Choroid plexus epithelial cell (primary cell): ENCODE data around the gene ITIH2.
"Not testable (repeated sequence)": the region's sequence is repeated elsewhere in the genome, so short reads cannot be mapped to it uniquely, and the experiment has no call there.

Source experiments
- DNase-seq: peaks from one replicate; pipeline ENCODE4 v3.0.0-alpha.2; 2010; ENCODE audit warnings: low read depth
- H3K4me3 ChIP-seq: 2 replicates; pipeline ENCODE4 v1.5.1; 2011; ENCODE audit warnings: low read depth, mild to moderate bottlenecking, control low read depth, low read length, moderate library complexity
- TF ChIP-seq, protein P1 (sequence below): conservative IDR thresholded peaks from 2 replicates; pipeline ENCODE4 v1.5.1; 2011; ENCODE audit warnings: low read depth, mild to moderate bottlenecking, control low read depth, inconsistent platforms, low read length, moderate library complexity

The ITIH2 gene

DNA sequence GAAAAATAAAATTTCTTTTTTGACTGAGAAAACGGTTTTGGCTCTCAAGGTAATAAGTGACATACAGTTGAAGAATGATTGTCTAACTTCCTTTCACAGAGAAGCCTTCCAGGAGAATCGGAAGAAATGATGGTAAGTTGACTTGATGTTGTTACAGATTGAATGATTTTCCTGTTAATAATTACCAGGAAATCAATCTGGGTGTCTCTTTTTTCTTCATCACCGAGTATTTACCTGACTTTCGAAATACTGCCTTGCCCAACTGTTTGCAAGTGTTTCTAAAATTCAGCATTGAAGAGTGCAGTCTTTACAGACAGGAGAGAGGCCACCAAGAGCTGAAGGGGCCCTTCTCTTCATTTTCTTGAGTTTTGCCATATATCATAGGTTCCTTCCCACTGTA lies 4.0 kb downstream of the ITIH2 start:
- no peak for DNase-seq
- H3K4me3 ChIP-seq: no peak overlapping the region
- TF ChIP-seq, protein P1, sequence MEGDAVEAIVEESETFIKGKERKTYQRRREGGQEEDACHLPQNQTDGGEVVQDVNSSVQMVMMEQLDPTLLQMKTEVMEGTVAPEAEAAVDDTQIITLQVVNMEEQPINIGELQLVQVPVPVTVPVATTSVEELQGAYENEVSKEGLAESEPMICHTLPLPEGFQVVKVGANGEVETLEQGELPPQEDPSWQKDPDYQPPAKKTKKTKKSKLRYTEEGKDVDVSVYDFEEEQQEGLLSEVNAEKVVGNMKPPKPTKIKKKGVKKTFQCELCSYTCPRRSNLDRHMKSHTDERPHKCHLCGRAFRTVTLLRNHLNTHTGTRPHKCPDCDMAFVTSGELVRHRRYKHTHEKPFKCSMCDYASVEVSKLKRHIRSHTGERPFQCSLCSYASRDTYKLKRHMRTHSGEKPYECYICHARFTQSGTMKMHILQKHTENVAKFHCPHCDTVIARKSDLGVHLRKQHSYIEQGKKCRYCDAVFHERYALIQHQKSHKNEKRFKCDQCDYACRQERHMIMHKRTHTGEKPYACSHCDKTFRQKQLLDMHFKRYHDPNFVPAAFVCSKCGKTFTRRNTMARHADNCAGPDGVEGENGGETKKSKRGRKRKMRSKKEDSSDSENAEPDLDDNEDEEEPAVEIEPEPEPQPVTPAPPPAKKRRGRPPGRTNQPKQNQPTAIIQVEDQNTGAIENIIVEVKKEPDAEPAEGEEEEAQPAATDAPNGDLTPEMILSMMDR: no peak

- TF ChIP-seq, protein P1: no peak
- H3K4me3 ChIP-seq: no peak overlapping the region
- no peak for DNase-seq
Measured at GRCh38 chr10:7707858-7708622, 4.9 kb downstream of the ITIH2 start.

DNA sequence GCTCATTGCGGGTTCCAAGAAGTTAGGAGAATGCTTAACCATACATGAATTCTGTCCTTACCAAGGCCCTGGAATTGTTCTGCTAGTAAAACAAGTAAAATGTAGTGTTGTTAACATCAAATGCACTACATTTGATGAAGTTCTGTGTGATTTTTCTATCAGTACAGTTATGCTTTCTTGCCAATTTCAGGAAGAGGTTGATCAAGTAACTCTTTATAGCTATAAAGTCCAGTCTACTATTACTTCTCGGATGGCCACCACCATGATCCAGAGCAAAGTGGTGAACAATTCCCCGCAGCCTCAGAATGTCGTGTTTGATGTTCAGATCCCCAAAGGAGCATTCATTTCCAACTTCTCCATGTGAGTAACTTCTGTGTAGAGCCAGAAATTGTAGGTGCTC lies 5.7 kb downstream of the ITIH2 start:
- no peak overlapping the region for H3K4me3 ChIP-seq
- TF ChIP-seq, protein P1: no peak
- no peak for DNase-seq

DNA sequence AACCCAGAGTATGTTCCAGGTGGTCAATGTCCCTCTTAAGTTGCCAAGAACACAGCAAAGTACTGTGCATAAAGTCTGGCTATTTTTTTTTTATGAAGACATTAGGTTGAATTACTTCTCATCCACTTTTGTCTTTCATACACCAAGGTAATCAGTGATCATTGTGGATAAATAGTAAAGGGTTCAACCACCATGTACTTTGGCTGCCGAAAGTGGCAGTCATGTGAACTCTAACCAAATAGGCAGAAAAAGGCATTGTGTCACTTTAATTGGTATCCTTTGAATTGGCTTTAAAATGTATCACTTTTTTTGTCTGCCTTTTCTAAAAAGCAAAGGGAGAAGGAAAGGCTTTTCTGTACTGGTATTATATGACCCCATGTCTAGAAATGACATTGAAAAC lies 7.3 kb downstream of the ITIH2 start:
- no peak for DNase-seq
- H3K4me3 ChIP-seq: no peak overlapping the region
- TF ChIP-seq, protein P1: no peak

DNA sequence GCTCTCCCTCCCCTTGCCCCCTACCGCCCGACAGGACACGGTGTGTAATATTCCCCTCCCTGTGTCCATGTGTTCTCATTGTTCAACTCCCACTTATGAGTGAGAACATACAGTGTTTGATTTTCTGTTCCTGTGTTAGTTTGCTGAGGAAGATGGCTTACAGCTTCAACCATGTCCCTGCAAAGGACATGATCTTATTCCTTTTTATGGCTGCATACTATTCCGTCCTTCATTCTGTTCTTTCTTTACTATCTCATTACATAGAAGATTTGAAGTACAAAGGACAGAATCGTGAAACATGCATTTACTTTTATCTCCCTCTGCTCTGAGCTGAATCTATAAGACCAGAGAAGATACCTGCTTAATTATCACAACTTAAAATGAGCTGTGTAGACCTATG lies 8.0 kb downstream of the ITIH2 start:
- not testable (repeated sequence) for DNase-seq

DNA sequence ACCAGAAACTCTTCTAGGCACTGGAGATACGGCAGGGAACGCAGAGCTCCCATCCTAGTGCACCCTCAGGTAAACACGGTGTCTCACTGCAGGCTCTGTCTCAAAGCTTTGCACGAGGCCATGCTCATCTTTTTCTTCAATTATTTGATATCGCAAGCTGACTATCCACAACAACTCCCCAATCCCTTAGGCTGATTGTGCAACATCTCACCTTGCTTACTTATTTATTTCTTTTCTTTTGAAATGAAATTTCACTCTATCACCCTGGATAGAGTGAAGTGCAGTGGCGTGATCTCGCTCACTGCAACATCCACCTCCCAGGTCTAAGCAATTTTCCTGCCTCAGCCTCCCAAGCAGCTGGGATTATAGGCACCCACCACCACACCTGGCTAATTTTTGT lies 12.4 kb downstream of the ITIH2 start:
- H3K4me3 ChIP-seq: no peak overlapping the region
- TF ChIP-seq, protein P1: no peak
- DNase-seq: no peak

More for the DNA sequence above, 8.0 kb downstream of the ITIH2 start:
- not testable (repeated sequence) for H3K4me3 ChIP-seq

GRCh38 chr10:7717767-7718166 lies 14.7 kb downstream of the ITIH2 start:
- no peak for DNase-seq
- TF ChIP-seq, protein P1: no peak
- H3K4me3 ChIP-seq: no peak overlapping the region
